ENCODE results near the gene TFDP1. TPM values are rescaled to one million over a fixed set of nuclear protein-coding genes. Genes with fewer than 3 reads are reported as not detected.

Gene TFDP1
- total RNA-seq, 2 donors from 2014 or later: 31.1 to 33.6 TPM

DNA sequence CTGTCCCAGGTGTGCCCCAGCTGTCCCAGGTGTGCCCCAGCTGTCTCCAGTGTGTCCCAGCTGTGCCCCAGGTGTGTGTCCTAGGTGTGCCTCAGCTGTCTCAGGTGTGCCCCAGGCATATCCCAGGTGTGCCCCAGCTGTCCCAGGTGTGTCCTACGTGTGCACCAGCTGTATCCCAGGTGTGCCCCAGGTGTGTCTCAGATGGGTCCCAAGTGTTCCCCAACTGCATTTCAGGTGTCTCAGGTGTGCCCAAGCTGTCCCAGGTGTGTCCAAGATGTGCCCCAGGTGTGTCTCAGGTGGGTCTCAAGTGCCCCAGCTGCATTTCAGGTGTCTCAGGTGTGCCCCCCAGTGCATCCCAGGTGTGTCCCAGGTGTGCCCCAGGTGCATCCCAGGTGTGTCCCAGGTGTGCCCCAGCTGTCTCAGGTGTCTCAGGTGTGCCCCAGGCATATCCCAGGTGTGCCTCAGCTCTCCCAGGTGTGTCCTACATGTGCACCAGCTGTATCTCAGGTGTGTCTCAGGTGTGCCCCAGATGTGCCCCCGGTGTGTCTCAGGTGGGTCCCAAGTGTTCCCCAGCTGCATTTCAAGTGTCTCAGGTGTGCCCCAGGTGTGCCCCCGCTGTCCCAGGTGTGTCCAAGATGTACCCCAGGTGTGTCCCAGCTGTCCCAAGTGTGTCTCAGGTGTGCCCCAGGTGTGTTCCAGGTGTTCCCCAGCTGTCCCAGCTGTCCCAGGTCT lies 81.2 kb downstream of the TFDP1 start:
- Mint-ChIP-seq H3K27ac (peak overlapping the region; percentile 45), H3K4me1 (no peaks in the 10 kb centered on the region), H3K4me3 (no peak overlapping the region), H3K27me3 (peaks cover 7% of the 10 kb centered on the region), H3K36me3 (ENCODE audit: low read depth) (no peaks in the 10 kb centered on the region)
- DNase-seq (no peak), ATAC-seq (no peak)
- H3K9me3 ChIP-seq (ENCODE audit: control insufficient read depth, low read length, poor library complexity, severe bottlenecking): peaks cover 2% of the 10 kb centered on the region

DNA sequence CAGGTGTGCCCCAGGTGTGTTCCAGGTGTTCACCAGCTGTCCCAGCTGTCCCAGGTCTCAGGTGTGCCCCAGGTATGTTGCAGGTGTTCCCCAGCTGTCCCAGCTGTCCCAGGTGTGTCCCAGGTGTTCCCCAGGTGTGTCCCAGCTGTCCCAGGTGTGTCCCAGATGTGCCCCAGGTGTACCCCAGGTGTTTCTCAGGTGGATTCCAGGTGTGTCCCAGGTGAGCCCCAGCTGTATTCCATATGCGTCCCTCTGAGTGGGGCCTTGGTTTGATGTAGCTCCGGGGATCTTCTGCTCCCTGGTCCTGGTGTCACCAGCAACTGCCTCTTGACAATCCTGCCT lies 81.7 kb downstream of the TFDP1 start:
- H3K27me3 Mint-ChIP-seq: peaks cover 7% of the 10 kb centered on the region
- no peak overlapping the region for H3K27ac Mint-ChIP-seq
- no peaks in the 10 kb centered on the region for H3K36me3 Mint-ChIP-seq (ENCODE audit: low read depth)
- H3K4me3 Mint-ChIP-seq: no peak overlapping the region
- no peak for ATAC-seq
- H3K9me3 ChIP-seq (ENCODE audit: control insufficient read depth, low read length, poor library complexity, severe bottlenecking): peaks cover 2% of the 10 kb centered on the region
- no peak for DNase-seq
- H3K4me1 Mint-ChIP-seq: no peaks in the 10 kb centered on the region

DNA sequence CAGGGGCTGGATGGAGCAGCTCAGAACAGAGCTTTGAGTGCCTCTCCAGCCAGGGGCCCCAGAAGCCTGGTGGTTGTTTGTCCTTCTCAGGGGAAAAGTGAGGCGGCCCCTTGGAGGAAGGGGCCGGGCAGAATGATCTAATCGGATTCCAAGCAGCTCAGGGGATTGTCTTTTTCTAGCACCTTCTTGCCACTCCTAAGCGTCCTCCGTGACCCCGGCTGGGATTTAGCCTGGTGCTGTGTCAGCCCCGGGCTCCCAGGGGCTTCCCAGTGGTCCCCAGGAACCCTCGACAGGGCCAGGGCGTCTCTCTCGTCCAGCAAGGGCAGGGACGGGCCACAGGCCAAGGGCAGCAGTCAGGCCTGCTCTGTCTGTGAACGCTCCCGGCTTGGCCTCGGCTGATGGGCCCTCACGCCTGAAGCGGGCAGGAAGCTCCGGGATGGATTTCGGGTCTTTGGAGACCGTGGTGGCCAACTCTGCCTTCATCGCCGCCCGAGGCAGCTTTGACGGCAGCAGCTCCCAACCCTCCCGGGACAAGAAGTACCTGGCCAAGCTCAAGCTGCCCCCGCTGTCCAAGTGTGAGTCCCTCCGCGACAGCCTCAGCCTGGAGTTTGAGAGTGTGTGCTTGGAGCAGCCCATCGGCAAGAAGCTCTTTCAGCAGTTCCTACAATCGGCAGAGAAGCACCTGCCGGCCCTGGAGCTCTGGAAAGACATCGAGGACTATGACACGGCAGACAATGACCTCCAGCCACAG lies 82.6 kb downstream of the TFDP1 start, which contains the start of gene GRK1:
Gene GRK1 (plus strand): TSS at position 269 of the 751 bp plus-strand sequence. CDS start 168 bp downstream, at position 437.
- Mint-ChIP-seq H3K36me3 (ENCODE audit: low read depth) (no peaks in the 10 kb centered on the region), H3K4me3 (no peak within 1 kb of the TSS), H3K27ac (peak within 1 kb of the TSS; percentile 76), H3K4me1 (peaks cover under 1% of the 10 kb centered on the region), H3K27me3 (peaks cover 7% of the 10 kb centered on the region)
- ATAC-seq: no peak
- no peaks in the 10 kb centered on the region for H3K9me3 ChIP-seq (ENCODE audit: control insufficient read depth, low read length, poor library complexity, severe bottlenecking)
- no peak for DNase-seq

DNA sequence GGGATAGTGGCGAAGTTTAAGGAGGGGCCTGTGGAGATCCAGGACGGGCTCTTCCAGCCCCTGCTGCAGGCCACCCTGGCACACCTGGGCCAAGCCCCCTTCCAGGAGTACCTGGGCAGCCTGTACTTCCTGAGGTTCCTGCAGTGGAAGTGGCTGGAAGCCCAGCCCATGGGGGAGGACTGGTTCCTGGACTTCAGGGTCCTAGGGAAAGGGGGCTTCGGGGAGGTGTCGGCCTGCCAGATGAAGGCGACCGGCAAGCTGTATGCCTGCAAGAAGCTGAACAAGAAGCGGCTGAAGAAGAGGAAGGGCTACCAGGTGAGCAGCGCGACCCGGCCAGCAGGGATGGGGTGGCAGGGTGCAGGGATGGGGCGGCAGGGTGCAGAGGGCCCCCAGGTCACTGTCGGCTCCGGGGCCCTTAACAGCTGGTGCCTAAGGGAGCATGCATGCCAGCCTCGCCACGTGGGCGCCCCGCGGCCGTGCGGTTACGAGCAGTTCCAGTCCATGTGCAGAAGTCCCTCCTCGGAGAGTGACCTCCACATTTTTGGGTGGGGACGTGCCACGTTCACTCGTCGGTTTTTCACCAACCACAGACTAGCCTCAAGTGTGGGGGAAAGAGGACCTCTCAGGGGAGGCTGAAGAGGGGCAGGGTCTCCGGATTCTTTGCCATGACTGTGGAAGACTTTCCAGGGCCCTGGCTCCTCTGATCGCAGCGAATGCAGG lies 83.4 kb downstream of the TFDP1 start:
- Mint-ChIP-seq H3K36me3 (ENCODE audit: low read depth) (no peaks in the 10 kb centered on the region), H3K27ac (no peak overlapping the region), H3K4me1 (peaks cover 4% of the 10 kb centered on the region), H3K4me3 (no peak overlapping the region), H3K27me3 (peaks cover 7% of the 10 kb centered on the region)
- DNase-seq: no peak
- H3K9me3 ChIP-seq (ENCODE audit: control insufficient read depth, low read length, poor library complexity, severe bottlenecking): no peaks in the 10 kb centered on the region
- ATAC-seq: no peak

DNA sequence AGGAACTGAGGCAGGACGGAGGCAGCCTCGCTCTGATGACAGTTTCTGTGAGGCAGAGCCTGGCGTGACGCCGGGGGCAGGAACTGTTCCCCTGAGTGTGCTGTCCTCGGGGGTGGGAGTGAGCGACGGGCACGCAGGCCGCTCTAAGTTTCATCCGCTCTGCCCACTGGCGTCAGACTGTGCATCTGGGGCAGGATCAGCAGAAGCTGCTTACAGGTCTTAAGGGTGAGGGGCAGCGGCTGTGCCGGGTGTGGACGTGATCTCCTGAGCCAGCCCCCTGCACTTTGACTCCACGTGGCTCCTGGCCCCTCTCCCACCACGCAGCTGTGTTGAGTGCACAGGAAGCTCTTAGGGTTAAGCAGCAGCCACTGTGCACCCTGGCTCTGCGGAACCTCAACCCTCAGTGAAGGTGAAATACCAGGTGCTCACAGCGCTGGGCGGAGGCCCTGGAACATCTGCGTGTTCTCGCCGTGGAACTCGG lies 84.0 kb downstream of the TFDP1 start:
- ATAC-seq: no peak
- H3K4me3 Mint-ChIP-seq: no peak overlapping the region
- no peak for DNase-seq

DNA sequence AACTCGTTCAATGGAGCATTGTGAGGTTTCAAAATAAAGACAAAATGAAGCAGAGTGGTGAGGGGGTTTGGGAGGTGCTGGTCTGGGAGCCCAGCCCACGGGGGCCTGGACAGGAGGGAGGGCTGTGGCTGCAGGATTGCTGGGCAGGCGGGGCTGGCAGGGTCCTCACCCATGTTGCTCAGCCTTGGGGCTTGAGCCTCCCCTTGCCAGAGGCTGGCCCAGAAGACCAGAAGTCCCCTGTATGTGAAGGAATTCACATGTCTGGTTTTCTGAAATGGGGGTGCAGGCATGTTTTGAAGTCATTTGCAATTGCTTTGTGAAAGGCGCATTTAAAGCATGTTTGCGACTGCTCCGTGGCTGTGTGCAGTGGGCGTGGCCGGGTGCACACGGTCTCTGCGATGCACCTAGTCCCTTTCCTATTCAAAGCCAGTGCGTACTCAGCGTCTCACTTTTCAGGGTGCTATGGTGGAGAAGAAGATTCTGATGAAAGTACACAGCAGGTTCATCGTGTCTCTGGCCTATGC lies 84.7 kb downstream of the TFDP1 start:
- DNase-seq (no peak), ATAC-seq (no peak)
- Mint-ChIP-seq H3K4me3 (no peak overlapping the region), H3K27me3 (peaks cover 7% of the 10 kb centered on the region), H3K36me3 (ENCODE audit: low read depth) (no peaks in the 10 kb centered on the region), H3K27ac (no peak overlapping the region), H3K4me1 (peaks cover 4% of the 10 kb centered on the region)
- H3K9me3 ChIP-seq (ENCODE audit: control insufficient read depth, low read length, poor library complexity, severe bottlenecking): no peaks in the 10 kb centered on the region

More for the DNA sequence above, 84.0 kb downstream of the TFDP1 start:
- Mint-ChIP-seq H3K4me1 (peaks cover 4% of the 10 kb centered on the region), H3K27me3 (peaks cover 7% of the 10 kb centered on the region), H3K36me3 (ENCODE audit: low read depth) (no peaks in the 10 kb centered on the region), H3K27ac (no peak overlapping the region)
- no peaks in the 10 kb centered on the region for H3K9me3 ChIP-seq (ENCODE audit: control insufficient read depth, low read length, poor library complexity, severe bottlenecking)

DNA sequence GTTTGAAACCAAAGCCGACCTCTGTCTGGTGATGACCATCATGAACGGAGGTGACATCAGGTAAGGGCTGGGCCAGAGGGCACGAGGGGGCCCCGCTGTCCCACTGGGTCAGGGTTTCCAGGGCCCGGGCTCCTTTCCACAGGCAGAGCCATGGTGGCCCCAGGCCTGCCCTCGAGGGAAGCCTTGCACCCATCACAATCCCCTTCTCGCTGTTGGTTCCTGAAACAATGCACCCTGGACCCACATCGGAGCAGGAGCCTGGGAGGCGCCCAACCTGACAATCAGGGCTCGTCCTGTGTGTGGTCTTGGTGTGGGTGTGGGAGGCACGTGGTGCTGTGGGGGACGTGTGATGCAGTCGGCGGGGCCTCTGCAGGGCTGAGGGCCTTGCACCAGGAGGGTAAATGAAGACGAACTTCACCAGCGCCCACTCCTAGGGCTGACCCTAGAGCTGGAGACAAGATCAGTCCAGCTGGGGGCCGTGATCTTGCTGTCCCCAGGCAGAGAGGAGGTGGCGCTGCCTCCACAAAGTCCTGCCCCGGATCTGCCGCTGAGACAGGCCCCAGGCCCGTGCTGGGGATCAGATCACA lies 85.3 kb downstream of the TFDP1 start:
- no peaks in the 10 kb centered on the region for H3K9me3 ChIP-seq (ENCODE audit: control insufficient read depth, low read length, poor library complexity, severe bottlenecking)
- Mint-ChIP-seq H3K36me3 (ENCODE audit: low read depth) (no peaks in the 10 kb centered on the region), H3K4me1 (peaks cover 4% of the 10 kb centered on the region), H3K27ac (no peak overlapping the region), H3K4me3 (no peak overlapping the region), H3K27me3 (peaks cover 7% of the 10 kb centered on the region)
- ATAC-seq (no peak), DNase-seq (no peak)

DNA sequence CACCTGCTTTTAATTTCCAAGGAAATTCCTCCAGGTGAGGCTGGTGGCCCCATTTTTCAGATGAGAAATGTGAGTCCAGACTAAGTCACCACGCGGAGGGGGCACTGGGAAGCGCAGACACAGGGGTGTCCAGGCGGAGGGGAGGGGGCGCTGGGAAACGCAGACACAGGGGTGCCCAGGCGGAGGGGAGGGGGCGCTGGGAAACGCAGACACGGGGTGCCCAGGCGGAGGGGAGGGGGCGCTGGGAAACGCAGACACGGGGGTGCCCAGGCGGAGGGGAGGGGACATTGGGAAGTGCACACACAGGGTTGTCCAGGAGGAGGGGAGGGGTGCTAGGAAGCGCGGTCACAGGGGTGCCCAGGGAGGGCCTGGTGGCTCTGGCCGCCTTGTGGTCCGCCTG lies 86.0 kb downstream of the TFDP1 start:
- Mint-ChIP-seq H3K27ac (no peak overlapping the region), H3K27me3 (peaks cover 7% of the 10 kb centered on the region), H3K4me3 (no peak overlapping the region), H3K36me3 (ENCODE audit: low read depth) (no peaks in the 10 kb centered on the region), H3K4me1 (peaks cover 4% of the 10 kb centered on the region)
- no peaks in the 10 kb centered on the region for H3K9me3 ChIP-seq (ENCODE audit: control insufficient read depth, low read length, poor library complexity, severe bottlenecking)
- no peak for ATAC-seq
- no peak for DNase-seq

DNA sequence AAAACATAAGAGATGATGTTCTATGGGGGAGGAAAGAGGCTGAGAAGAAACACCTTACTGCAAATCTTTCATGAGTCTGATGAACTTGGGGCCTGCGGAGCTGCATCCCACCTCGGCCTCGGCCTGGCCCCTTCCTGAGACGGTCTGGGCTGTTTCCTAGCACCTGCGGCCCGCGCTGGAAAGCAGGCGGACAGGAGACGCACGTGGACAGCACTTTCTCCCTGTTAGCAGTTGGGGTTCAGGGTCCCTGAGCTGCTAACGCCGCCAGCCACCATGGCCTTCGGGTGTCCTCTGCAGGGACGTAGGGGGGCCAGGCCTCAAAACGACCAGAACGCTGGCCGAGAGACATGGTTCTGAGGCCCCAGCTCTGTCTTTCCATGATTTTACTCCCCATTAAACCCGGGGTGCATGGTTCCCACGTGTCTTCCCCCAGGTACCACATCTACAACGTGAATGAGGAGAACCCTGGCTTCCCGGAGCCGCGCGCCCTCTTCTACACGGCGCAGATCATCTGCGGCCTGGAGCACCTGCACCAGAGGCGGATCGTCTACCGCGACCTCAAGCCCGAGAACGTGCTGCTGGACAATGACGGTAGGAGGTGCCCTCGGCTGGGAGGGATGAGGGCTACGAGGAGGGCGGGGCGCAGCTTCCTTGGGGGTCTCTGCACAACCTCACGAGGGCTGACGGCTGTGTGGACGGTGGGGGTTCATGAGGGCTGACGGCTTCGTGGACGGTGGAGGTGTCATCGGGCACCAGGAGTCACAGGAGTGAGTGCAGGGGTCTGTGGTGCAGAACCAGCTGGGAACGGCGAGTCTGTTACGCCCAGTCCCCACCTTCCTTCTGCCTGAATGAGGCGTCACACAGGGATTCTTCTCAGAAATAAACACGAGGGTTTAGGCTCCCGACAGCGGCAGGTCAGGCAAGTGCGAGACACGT lies 86.8 kb downstream of the TFDP1 start:
- Mint-ChIP-seq H3K27ac (no peak overlapping the region), H3K4me1 (peaks cover 4% of the 10 kb centered on the region), H3K27me3 (peaks cover 7% of the 10 kb centered on the region), H3K4me3 (no peak overlapping the region), H3K36me3 (ENCODE audit: low read depth) (no peaks in the 10 kb centered on the region)
- DNase-seq (no peak), ATAC-seq (no peak)
- no peaks in the 10 kb centered on the region for H3K9me3 ChIP-seq (ENCODE audit: control insufficient read depth, low read length, poor library complexity, severe bottlenecking)

DNA sequence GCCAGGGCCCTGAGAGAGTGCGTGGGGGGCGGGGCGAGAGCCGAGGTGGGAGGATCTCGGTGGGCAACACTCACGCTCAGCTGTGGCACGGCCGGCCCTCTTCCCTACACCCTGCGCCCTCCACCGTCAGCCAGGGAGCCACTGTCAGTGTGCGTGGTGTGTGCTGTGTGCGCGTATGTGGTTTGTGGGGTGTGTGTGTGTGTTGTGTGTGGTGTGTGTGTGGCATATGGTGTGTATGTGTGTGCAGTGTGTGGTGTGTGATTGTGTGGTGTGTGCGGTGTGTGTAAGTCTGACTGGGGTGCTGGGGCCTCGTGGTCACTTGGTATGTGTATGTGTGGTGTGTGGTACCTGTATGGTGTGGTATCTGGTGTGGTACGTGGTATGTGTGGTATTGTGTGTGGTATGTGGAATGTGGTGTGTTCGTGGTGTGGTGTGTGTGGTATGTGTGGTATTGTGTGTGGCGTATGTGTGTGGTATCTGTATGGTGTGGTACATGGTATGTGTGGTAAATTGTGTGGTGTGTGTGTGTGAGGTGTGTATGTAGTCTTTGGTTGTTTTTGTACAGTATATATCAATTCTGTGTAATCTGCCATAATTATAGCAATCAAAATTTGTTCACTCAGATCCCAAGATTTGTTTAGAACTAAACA lies 87.6 kb downstream of the TFDP1 start:
- ATAC-seq: no peak
- no peak for DNase-seq
- H3K9me3 ChIP-seq (ENCODE audit: control insufficient read depth, low read length, poor library complexity, severe bottlenecking): no peaks in the 10 kb centered on the region
- H3K4me3 Mint-ChIP-seq: no peak overlapping the region
- no peaks in the 10 kb centered on the region for H3K36me3 Mint-ChIP-seq (ENCODE audit: low read depth)
- H3K27ac Mint-ChIP-seq: no peak overlapping the region
- H3K27me3 Mint-ChIP-seq: peaks cover 7% of the 10 kb centered on the region
- H3K4me1 Mint-ChIP-seq: peaks cover 4% of the 10 kb centered on the region
